ENCODE measurements around the gene VDR.

The VDR gene

DNA sequence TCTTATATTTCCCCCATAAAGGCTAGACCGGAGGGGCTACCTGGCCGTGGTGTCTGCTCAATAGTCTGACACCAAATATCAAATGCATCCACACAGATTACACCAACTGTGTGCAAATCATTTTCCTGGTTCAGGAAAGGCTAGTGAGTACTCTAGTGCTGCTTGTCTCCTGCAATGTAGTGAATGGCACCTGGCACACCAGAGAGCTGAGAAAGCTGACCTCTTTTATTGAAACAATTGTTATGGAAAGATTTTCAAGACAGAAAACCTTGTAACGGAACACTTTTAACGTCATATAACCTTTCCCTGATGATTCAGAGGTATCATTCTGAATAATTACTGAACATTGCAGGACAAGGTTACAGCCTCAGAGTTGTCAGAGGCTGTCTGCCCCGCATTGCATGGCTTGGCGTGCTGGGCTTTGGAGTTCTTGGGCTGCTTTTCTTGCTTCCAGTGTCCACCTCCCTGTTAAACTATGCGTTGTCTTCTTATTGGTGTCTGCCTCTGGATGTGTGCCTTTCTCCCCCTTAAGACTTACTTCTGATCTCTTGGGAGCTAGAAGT, 44.4 kb downstream of the VDR start:
- no peak for ATAC-seq
- TF ChIP-seq, protein P1, sequence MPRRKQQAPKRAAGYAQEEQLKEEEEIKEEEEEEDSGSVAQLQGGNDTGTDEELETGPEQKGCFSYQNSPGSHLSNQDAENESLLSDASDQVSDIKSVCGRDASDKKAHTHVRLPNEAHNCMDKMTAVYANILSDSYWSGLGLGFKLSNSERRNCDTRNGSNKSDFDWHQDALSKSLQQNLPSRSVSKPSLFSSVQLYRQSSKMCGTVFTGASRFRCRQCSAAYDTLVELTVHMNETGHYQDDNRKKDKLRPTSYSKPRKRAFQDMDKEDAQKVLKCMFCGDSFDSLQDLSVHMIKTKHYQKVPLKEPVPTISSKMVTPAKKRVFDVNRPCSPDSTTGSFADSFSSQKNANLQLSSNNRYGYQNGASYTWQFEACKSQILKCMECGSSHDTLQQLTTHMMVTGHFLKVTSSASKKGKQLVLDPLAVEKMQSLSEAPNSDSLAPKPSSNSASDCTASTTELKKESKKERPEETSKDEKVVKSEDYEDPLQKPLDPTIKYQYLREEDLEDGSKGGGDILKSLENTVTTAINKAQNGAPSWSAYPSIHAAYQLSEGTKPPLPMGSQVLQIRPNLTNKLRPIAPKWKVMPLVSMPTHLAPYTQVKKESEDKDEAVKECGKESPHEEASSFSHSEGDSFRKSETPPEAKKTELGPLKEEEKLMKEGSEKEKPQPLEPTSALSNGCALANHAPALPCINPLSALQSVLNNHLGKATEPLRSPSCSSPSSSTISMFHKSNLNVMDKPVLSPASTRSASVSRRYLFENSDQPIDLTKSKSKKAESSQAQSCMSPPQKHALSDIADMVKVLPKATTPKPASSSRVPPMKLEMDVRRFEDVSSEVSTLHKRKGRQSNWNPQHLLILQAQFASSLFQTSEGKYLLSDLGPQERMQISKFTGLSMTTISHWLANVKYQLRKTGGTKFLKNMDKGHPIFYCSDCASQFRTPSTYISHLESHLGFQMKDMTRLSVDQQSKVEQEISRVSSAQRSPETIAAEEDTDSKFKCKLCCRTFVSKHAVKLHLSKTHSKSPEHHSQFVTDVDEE (CRISPR knock-in tag; IDR thresholded peaks at IDR 0.05), result no peak
- TF ChIP-seq ZC3H10 (CRISPR knock-in tag; IDR thresholded peaks at IDR 0.05) (no peak), OSR1 (CRISPR knock-in tag; IDR thresholded peaks at IDR 0.05) (no peak), SNAI2 (CRISPR knock-in tag; IDR thresholded peaks at IDR 0.05) (no peak), CSDC2 (CRISPR knock-in tag; IDR thresholded peaks at IDR 0.05) (no peak), ZNF565 (CRISPR knock-in tag; conservative IDR thresholded peaks at IDR 0.05; ENCODE audit: low read depth) (no peak), ZFP30 (CRISPR knock-in tag; IDR thresholded peaks at IDR 0.05) (no peak), RARB (CRISPR knock-in tag; IDR thresholded peaks at IDR 0.05) (no peak), ZNF70 (CRISPR knock-in tag; IDR thresholded peaks at IDR 0.05) (no peak)
- TF ChIP-seq, protein P2, sequence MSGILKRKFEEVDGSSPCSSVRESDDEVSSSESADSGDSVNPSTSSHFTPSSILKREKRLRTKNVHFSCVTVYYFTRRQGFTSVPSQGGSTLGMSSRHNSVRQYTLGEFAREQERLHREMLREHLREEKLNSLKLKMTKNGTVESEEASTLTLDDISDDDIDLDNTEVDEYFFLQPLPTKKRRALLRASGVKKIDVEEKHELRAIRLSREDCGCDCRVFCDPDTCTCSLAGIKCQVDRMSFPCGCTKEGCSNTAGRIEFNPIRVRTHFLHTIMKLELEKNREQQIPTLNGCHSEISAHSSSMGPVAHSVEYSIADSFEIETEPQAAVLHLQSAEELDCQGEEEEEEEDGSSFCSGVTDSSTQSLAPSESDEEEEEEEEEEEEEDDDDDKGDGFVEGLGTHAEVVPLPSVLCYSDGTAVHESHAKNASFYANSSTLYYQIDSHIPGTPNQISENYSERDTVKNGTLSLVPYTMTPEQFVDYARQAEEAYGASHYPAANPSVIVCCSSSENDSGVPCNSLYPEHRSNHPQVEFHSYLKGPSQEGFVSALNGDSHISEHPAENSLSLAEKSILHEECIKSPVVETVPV (CRISPR knock-in tag; IDR thresholded peaks at IDR 0.05), result no peak

DNA sequence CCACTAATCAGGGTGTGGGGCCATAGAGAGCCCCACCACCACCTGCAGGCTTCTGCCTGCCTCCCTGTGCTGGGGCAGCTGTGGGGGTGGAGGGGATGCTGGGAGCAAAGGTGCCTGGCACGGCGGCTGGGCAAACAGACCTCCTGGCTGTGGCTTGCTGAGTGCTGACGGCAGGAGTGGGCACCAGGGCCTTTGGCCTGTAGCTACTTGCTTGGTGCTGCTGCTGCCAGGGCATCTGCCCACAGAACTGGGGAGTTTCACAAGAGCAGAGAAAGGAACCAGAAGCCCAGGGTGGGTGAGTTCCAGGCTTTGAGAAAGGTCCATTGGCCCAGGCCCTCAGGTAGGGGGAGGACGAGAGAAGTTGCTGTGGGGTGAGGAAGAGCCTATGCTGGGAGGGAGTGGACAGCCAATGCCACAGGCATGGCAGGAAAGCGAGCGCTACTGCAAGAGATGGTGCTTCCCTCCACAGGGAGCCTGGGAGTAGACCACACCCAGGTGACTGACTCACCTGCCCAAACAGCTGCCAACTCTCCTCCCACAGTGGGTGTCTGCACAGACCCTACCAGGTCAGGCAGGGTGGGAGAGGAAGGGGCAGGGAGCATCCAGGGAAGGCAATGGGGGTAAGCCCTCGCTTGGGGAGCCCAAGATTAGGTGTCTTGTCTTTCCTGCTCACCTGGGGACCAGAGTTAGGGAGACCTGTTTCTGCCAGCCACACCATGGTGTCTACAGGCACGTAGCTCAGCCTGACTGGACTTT, 46.1 kb downstream of the VDR start:
- no peak for ATAC-seq
- TF ChIP-seq ZNF70 (CRISPR knock-in tag; IDR thresholded peaks at IDR 0.05) (no peak), ZC3H10 (CRISPR knock-in tag; IDR thresholded peaks at IDR 0.05) (no peak), GLIS3 (CRISPR knock-in tag; IDR thresholded peaks at IDR 0.05) (no peak), OSR1 (CRISPR knock-in tag; IDR thresholded peaks at IDR 0.05) (no peak), PATZ1 (CRISPR knock-in tag; IDR thresholded peaks at IDR 0.05; ENCODE audit: borderline replicate concordance) (no peak), ZFP3 (CRISPR knock-in tag; IDR thresholded peaks at IDR 0.05) (no peak), ZNF565 (CRISPR knock-in tag; conservative IDR thresholded peaks at IDR 0.05; ENCODE audit: low read depth) (no peak), RARB (CRISPR knock-in tag; IDR thresholded peaks at IDR 0.05) (no peak), TOX (CRISPR knock-in tag; IDR thresholded peaks at IDR 0.05; ENCODE audit: borderline replicate concordance) (no peak), ESRRG (CRISPR knock-in tag; IDR thresholded peaks at IDR 0.05) (no peak), ISL1 (CRISPR knock-in tag; IDR thresholded peaks at IDR 0.05) (no peak), CSDC2 (CRISPR knock-in tag; IDR thresholded peaks at IDR 0.05) (no peak), ARNTL (CRISPR knock-in tag; IDR thresholded peaks at IDR 0.05; ENCODE audit: borderline replicate concordance, low read depth) (no peak), SNAI2 (CRISPR knock-in tag; IDR thresholded peaks at IDR 0.05) (no peak), ZNF8 (CRISPR knock-in tag; IDR thresholded peaks at IDR 0.05) (no peak)
- TF ChIP-seq, protein P1 (CRISPR knock-in tag; IDR thresholded peaks at IDR 0.05), result no peak
- TF ChIP-seq, protein P3, sequence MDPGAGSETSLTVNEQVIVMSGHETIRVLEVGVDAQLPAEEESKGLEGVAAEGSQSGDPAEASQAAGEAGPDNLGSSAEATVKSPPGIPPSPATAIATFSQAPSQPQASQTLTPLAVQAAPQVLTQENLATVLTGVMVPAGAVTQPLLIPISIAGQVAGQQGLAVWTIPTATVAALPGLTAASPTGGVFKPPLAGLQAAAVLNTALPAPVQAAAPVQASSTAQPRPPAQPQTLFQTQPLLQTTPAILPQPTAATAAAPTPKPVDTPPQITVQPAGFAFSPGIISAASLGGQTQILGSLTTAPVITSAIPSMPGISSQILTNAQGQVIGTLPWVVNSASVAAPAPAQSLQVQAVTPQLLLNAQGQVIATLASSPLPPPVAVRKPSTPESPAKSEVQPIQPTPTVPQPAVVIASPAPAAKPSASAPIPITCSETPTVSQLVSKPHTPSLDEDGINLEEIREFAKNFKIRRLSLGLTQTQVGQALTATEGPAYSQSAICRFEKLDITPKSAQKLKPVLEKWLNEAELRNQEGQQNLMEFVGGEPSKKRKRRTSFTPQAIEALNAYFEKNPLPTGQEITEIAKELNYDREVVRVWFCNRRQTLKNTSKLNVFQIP (CRISPR knock-in tag; IDR thresholded peaks at IDR 0.05; ENCODE audit: borderline replicate concordance, low read depth), result no peak
- TF ChIP-seq, protein P2 (CRISPR knock-in tag; IDR thresholded peaks at IDR 0.05), result no peak
- TF ChIP-seq, protein P4, sequence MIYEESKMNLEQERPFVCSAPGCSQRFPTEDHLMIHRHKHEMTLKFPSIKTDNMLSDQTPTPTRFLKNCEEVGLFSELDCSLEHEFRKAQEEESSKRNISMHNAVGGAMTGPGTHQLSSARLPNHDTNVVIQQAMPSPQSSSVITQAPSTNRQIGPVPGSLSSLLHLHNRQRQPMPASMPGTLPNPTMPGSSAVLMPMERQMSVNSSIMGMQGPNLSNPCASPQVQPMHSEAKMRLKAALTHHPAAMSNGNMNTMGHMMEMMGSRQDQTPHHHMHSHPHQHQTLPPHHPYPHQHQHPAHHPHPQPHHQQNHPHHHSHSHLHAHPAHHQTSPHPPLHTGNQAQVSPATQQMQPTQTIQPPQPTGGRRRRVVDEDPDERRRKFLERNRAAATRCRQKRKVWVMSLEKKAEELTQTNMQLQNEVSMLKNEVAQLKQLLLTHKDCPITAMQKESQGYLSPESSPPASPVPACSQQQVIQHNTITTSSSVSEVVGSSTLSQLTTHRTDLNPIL (CRISPR knock-in tag; IDR thresholded peaks at IDR 0.05; ENCODE audit: low read depth), result no peak
